Endothelial cell of umbilical vein (primary cell): ENCODE results near the gene RPS16. TPM values are rescaled to one million over a fixed set of nuclear protein-coding genes. Genes with fewer than 3 reads are reported as not detected.

Experiments used
- BruUV-seq: library from RNA; stranded (reverse); fragments of 400-500 nt; replicated peaks from 2 replicates; lab custom pipeline; 2021; lab: Mats Ljungman, UMichigan
- CTCF ChIA-PET: fragments of 300-600, 350-600 bp; sonication (Branson Sonifier 250); formaldehyde crosslinking; loops from one replicate; lab custom pipeline; 2021; ENCODE audit warnings: antibody characterized with exemption, inconsistent platforms; lab: Charles Lee
- POLR2A ChIA-PET: fragments of 300-600, 350-600 bp; sonication (Branson Sonifier 250); formaldehyde crosslinking; loops from one replicate; lab custom pipeline; 2021; ENCODE audit warnings: antibody characterized with exemption, inconsistent platforms; lab: Charles Lee
- DNase-seq: peaks from one replicate; pipeline ENCODE4 v3.0.0-alpha.2; 2011; ENCODE audit warnings: low read depth, low spot score
- FAIRE-seq: peaks from 2 replicates; lab custom pipeline; 2011; peaks lifted over from hg19 to GRCh38; lab: Jason Lieb, UNC
- H2AFZ ChIP-seq: 2 replicates; pipeline ENCODE4 v1.6.0; 2012; ENCODE audit warnings: low read depth, low read length, control low read depth, inconsistent platforms
- H3K27ac ChIP-seq: 2 replicates; pipeline ENCODE4 v1.5.1; 2011; ENCODE audit warnings: low read depth, mild to moderate bottlenecking, control low read depth, low read length, moderate library complexity; ENCODE audit not compliant: insufficient read depth
- H3K27me3 ChIP-seq, 2 experiments: 2 replicates each; pipeline versions ENCODE4 v1.6.0 to v1.6.1; 2011; ENCODE audit warnings: low read length in 2 of 2, mixed read lengths in 1 of 2; ENCODE audit not compliant: control insufficient read depth in 2 of 2, insufficient read depth in 2 of 2
- H3K36me3 ChIP-seq, 2 experiments: 2 replicates in 1 of 2; 3 replicates in 1 of 2; pipeline ENCODE4 v1.5.1; 2011; ENCODE audit warnings: low read length in 2 of 2, mild to moderate bottlenecking in 1 of 2, moderate library complexity in 1 of 2; ENCODE audit not compliant: control insufficient read depth in 2 of 2, insufficient read depth in 2 of 2; ENCODE audit errors: extremely low read depth in 1 of 2
- H3K4me1 ChIP-seq: 3 replicates; pipeline ENCODE4 v1.5.1; 2011; ENCODE audit warnings: mild to moderate bottlenecking, low read length; ENCODE audit not compliant: control insufficient read depth, insufficient read depth; ENCODE audit errors: extremely low read depth
- H3K4me2 ChIP-seq: 2 replicates; pipeline ENCODE4 v1.6.1; 2011; ENCODE audit warnings: low read length, control low read depth, mixed read lengths; ENCODE audit not compliant: insufficient read depth
- H3K4me3 ChIP-seq, 3 experiments: fragments of 200-600 bp in 1 of 3; sonication (generic), shearing (Covaris generic) in 1 of 3; replicated peaks in 1 of 3; 2 replicates each; pipeline ENCODE4 v1.5.1; 2011 to 2016; ENCODE audit warnings: control low read depth in 3 of 3, low read length in 3 of 3, mild to moderate bottlenecking in 2 of 3, inconsistent platforms in 1 of 3, low read depth in 1 of 3, moderate library complexity in 1 of 3; ENCODE audit not compliant: insufficient read depth in 1 of 3
- H3K79me2 ChIP-seq: 2 replicates; pipeline ENCODE4 v1.6.0; 2012; ENCODE audit warnings: low read length, inconsistent platforms; ENCODE audit not compliant: control insufficient read depth, insufficient read depth
- H3K9ac ChIP-seq: replicated peaks from 2 replicates; pipeline ENCODE3; 2011; ENCODE audit warnings: low read length, control low read depth; ENCODE audit not compliant: insufficient read depth; ENCODE audit errors: extremely low read depth
- H3K9me1 ChIP-seq: replicated peaks from 3 replicates; pipeline ENCODE4 v1.6.0; 2011; ENCODE audit warnings: mild to moderate bottlenecking, low read length; ENCODE audit not compliant: control insufficient read depth, insufficient read depth; ENCODE audit errors: extremely low read depth
- H3K9me3 ChIP-seq: replicated peaks from 2 replicates; pipeline ENCODE4 v1.5.1; 2012; ENCODE audit warnings: low read length, inconsistent platforms; ENCODE audit not compliant: control insufficient read depth, insufficient read depth
- H4K20me1 ChIP-seq: replicated peaks from 2 replicates; pipeline ENCODE3; 2011; ENCODE audit warnings: mild to moderate bottlenecking, low read length; ENCODE audit not compliant: control insufficient read depth, insufficient read depth; ENCODE audit errors: extremely low read depth
- EZH2 ChIP-seq: IDR thresholded peaks from 2 replicates; pipeline ENCODE4 v1.6.1; 2012; ENCODE audit warnings: borderline replicate concordance, low read depth, mild to moderate bottlenecking, moderate library complexity, low read length, inconsistent platforms; ENCODE audit not compliant: severe bottlenecking
- FOS ChIP-seq: IDR thresholded peaks from 2 replicates; pipeline ENCODE4 v1.6.1; 2011; ENCODE audit warnings: mild to moderate bottlenecking, low read length, moderate library complexity, borderline replicate concordance; ENCODE audit not compliant: insufficient read depth
- GATA2 ChIP-seq: IDR thresholded peaks from 2 replicates; pipeline ENCODE4 v1.7.0; 2011; ENCODE audit warnings: low read depth, mild to moderate bottlenecking, moderate library complexity, mixed read lengths, low read length; ENCODE audit not compliant: insufficient read length, insufficient read depth
- JUN ChIP-seq: IDR thresholded peaks from 2 replicates; pipeline ENCODE4 v1.6.1; 2011; ENCODE audit warnings: borderline replicate concordance, low read depth; ENCODE audit not compliant: insufficient read length, insufficient read depth
- POLR2A ChIP-seq: IDR thresholded peaks from 2 replicates; pipeline ENCODE4 v1.6.1; 2012; ENCODE audit warnings: low read depth, mild to moderate bottlenecking, control low read depth, low read length
- POLR2AphosphoS5 ChIP-seq: IDR thresholded peaks from 2 replicates; pipeline ENCODE4 v1.6.1; 2012; ENCODE audit warnings: low read depth, mild to moderate bottlenecking, control low read depth, low read length, moderate library complexity; ENCODE audit not compliant: insufficient read depth
- dilution Hi-C: fragments of 300-500 bp; cut with MboI; formaldehyde crosslinking; loops from one replicate; pipeline ENCODE4 v1.15.0; 2019; ENCODE audit warnings: low sequenced_read_pairs; ENCODE audit not compliant: extremely low pct_ligation_motif_present
- intact Hi-C: fragments of 100-400 bp; cut with micrococcal nuclease; formaldehyde crosslinking; loops from one replicate; pipeline ENCODE4 v1.10.0; 2022
- polyA plus RNA-seq, 4 experiments: library from polyadenylated mRNA; depleted of rRNA in 3 of 4; stranded (reverse) in 3 of 4; unstranded in 1 of 4; fragments of >200 nt; gene quantifications; 2 replicates each; pipeline versions ENCODE4 v1.2.1 to v1.2.3, GENCODE V29; 2011 to 2012; ENCODE audit warnings: missing spikeins in 1 of 4
- total RNA-seq: library from RNA; stranded (reverse); gene quantifications from 2 replicates; pipeline ENCODE4 v1.2.3, GENCODE V29; 2021
- TF ChIP-seq, protein P1 (sequence below), 2 donors: IDR thresholded peaks; 1 replicate in 1 of 2; 2 replicates in 1 of 2; pipeline ENCODE4 v1.5.1; 2011; ENCODE audit warnings: low read length in 2 of 2, mild to moderate bottlenecking in 2 of 2, moderate library complexity in 2 of 2, control low read depth in 1 of 2, inconsistent platforms in 1 of 2, low read depth in 1 of 2; ENCODE audit not compliant: insufficient read depth in 1 of 2; ENCODE audit errors: extremely low read depth in 1 of 2

RPS16 gene
- total and polyA plus RNA-seq, 2 donors (not counting 3 experiments of a cell fraction or from before 2014, with no cell fraction given) = 1,768 to 5,244 TPM

DNA sequence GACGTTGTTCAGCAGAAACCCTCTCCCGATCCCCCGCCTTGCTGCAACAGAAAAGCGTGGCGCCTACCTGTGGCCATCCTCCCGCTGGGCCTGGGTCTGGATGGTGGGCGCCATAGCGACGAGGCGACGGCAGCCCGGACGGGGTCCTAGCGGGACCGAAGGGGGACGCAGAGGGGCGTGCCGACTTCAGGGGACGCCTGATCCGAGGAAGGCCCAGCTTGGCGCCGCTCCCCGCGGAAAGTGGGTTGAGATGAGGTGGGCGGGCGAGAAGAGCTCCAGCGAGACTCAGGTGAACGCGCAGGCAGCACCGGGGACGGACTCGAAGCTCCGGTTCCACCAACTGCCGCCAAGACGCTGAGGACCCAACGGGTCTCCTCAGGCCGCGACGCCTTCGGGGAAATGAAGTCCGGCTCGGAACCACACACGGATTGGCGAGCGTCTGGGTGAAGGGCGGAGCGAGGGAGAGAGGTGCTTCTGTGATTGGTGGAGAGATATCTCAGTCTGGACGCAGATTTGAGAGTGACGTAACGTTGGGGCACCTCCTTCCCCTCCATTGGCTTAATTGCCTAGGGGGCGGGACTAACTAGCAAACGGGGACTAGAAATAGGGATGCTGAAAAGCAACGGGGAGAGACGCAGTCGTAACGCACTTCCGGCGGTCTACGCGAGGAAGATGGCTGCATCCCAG is 44.9 kb downstream of the RPS16 start, which contains the start of the genes MED29 and PAF1:
MED29 (plus strand) TSS at position 628 of the 687 bp plus-strand sequence; CDS start at position 673, 45 bp downstream.
PAF1 (minus strand) TSS at position 356 of the 687 bp plus-strand sequence; CDS start at position 114, 242 bp downstream.
- TF ChIP-seq JUN = peak; percentile 53
- TF ChIP-seq EZH2 = no peak
- TF ChIP-seq, protein P1, sequence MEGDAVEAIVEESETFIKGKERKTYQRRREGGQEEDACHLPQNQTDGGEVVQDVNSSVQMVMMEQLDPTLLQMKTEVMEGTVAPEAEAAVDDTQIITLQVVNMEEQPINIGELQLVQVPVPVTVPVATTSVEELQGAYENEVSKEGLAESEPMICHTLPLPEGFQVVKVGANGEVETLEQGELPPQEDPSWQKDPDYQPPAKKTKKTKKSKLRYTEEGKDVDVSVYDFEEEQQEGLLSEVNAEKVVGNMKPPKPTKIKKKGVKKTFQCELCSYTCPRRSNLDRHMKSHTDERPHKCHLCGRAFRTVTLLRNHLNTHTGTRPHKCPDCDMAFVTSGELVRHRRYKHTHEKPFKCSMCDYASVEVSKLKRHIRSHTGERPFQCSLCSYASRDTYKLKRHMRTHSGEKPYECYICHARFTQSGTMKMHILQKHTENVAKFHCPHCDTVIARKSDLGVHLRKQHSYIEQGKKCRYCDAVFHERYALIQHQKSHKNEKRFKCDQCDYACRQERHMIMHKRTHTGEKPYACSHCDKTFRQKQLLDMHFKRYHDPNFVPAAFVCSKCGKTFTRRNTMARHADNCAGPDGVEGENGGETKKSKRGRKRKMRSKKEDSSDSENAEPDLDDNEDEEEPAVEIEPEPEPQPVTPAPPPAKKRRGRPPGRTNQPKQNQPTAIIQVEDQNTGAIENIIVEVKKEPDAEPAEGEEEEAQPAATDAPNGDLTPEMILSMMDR (IDR thresholded peaks at IDR 0.05; ENCODE audit: extremely low read depth in 1 of 2, insufficient read depth in 1 of 2, low read depth in 1 of 2, low read length in 2 of 2) = peak in 1 of 2 donors; percentile 7
- TF ChIP-seq POLR2A = peak; percentile 98
- TF ChIP-seq FOS = no peak
- TF ChIP-seq GATA2 = no peak
- peak; percentile 92 for TF ChIP-seq POLR2AphosphoS5
- H3K4me1 ChIP-seq = peaks cover 9% of the 10 kb centered on the region
- POLR2A ChIA-PET = interaction anchor here (0.6 to 1.4 kb wide), 9 partner anchors 9 to 49 kb away, joined by 3 to 11 read pairs (median 3); partner anchors contain the start of genes PLEKHG2, RPS16 and SAMD4B
- intact Hi-C loops = loop anchor here (1.0 to 5.0 kb wide), 3 partner anchors 39 to 264 kb away; partner anchors contain the start of gene PAK4
- peaks cover 11% of the 10 kb centered on the region for H3K79me2 ChIP-seq
- FAIRE-seq (peak; percentile 99), DNase-seq (peak; percentile 100)
- H3K36me3 ChIP-seq = peaks cover 7 to 31% of the 10 kb centered on the region in 2 experiments
- peak within 1 kb of the TSS; percentile 83 for H3K27ac ChIP-seq
- no peaks in the 10 kb centered on the region for H3K27me3 ChIP-seq
- peak within 1 kb of the TSS; percentile 60 to 84 (median 83) for H3K4me3 ChIP-seq
- peak within 1 kb of the TSS; percentile 75 for H2AFZ ChIP-seq
- H3K9me3 ChIP-seq = no peaks in the 10 kb centered on the region
- dilution Hi-C loops = no loop called here
- no peaks in the 10 kb centered on the region for H3K9me1 ChIP-seq
- no TSS peak for BruUV-seq
- peak within 1 kb of the TSS; percentile 86 for H3K4me2 ChIP-seq
- CTCF ChIA-PET = interaction anchor here (0.7 to 2.0 kb wide), 9 partner anchors 13 to 269 kb away, joined by 3 to 11 read pairs (median 6); partner anchors contain the start of genes PLEKHG2 and RPS16
- no peaks in the 10 kb centered on the region for H4K20me1 ChIP-seq
- H3K9ac ChIP-seq = peak within 1 kb of the TSS; percentile 89
